HG02870 (cell line): Measurements from ENCODE around the gene SNX33.
"Not testable (repeated sequence)": the region's sequence is repeated elsewhere in the genome, so short reads cannot be mapped to it uniquely, and the experiment has no call there.

Experiments used
- ATAC-seq: cut with Tn5 transposase; IDR thresholded peaks from one replicate; pipeline ENCODE4 v1.9.1; 2021; ENCODE audit warnings: mild to moderate bottlenecking, moderate library complexity; ENCODE audit not compliant: unreplicated experiment

SNX33 gene

DNA sequence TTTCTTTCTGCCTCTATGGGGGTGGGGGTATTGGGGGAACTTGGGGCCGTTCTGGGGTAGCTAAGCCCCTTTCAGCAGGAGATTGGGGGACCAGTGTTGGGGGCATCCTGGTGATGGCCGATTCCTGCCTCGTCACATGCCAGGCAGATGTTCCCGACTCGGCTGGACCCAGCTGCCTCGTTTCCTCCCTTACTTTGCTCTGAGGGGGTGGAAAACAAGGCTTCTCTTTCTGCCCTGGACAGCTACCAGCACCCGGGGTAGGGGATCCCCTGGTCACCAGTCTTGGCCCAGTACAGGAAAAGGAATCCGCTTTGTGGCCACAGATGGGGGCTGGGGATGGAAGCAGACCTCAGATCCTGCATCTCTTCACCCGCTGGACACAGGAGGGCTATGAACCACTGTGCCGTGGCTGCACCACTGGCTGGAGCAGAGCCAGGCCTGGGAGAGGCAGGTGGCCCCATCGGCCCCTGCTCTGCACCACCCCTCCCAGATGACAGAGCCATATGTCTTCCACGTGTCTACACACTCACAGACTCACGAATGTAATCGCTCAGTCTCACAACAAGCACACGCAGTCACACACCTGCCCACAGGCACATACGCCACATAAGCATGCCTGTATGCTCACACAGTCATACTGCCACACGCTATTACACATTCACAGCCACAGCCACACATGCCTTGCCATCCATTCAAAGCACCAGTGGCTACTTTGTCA, 12.4 kb downstream of the SNX33 start:
- ATAC-seq: no peak

DNA sequence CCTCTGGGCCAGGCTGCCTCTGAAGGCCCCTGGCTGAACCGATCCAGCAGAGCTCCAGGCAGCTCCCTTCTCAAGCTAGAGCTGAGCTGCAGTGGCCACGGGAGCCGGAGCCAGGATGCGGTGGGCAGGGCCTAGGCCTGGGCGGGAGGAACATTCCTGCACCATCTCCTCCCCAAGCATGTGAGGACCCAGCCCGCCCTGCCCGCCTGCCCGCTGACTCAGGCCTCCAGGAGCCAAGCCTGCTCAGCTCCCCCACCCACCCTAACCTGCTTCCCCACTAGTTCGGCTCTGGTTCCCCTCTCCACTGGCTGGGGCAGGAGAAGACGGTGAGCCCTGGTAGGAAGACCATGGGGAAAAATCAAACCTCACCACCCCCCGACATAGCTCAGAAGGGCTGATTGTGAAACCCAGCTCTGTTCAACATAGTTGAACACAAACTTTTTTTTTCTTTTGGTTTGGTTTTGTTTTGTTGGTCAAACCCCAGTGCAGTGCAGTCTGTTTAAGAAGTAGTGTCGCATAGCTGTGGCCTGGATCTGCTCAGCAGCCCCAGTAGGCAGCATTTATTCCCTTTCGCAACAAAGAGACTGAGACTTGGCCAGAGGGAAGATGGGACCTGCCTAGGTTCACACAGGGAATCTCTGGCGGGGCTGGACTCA, 13.5 kb downstream of the SNX33 start:
- no peak for ATAC-seq

DNA sequence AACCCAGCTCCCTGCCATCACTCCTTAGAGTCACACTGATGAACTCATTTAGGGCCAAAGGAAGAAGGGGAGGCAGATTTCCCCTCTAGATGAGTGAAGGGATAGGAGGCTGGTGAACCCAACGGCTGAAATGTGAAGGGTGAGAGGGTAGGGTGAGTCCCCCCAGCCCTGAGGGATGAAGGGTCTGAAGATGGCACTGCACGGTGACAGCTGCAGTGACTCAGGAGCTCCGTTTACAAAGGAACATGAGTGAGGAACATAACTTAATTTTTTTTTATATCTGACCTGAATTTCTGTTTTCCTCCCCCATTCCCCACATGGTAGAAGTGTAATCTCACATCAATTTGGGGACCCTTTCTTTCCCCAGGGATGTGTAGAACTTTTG, 14.0 kb downstream of the SNX33 start:
- ATAC-seq: no peak

DNA sequence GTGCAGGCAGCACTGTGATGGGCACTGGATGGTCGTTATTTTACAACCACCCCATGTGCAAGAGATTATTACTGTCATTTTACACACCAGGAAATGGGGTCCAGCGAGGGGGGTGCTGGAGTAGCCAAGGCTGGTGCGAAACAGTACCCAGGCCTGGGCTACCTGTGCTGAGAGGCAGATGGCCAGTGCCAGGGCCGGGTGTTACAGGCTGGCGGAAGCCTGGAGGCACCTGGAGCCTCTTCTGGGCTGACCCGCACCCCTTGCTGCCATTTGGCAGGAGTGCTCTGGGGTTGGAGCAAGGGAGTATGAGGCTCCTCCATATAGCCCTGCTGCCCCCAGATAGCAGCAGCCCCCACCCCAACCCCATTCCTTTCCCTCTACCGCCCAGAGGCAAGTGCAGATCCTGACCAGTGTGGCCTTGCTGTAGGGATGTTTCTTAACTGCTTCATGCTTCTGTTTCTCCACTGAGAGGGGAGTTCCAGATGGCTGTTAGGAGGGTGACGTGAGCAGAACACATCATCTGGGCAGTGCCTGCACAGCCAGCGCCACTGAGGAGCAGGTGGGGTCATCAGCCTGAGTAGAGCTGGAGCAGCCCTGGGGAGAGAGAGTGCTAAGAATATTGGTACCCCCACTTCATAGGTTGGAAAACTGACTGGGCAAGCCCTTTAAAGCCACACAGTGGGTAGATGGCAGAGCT, 15.3 kb downstream of the SNX33 start:
- ATAC-seq: no peak

DNA sequence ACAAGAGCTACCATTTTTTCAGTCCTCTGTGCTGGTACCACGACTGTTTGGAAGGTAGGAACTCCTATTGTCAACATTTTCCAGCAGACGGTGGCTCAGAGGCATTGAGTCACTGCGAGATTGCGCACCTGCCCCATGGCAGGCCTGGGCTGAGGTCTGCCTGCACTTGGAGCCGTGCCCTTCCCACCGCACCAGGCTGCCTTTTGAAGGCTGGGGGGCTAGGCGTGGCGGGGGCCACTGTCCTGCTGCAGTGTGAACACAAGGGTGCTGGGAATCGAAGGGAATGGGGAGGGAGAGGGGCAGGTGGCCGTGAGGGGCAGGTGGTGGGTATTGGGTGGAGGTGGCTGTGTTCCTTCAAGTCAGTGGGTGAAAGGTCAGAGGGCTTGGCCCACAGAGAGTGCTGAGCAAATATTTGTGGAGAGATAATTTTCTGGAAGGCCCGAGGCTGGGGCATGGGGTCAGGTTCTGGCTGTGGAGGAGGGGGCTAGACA, 16.3 kb downstream of the SNX33 start:
- no peak for ATAC-seq

DNA sequence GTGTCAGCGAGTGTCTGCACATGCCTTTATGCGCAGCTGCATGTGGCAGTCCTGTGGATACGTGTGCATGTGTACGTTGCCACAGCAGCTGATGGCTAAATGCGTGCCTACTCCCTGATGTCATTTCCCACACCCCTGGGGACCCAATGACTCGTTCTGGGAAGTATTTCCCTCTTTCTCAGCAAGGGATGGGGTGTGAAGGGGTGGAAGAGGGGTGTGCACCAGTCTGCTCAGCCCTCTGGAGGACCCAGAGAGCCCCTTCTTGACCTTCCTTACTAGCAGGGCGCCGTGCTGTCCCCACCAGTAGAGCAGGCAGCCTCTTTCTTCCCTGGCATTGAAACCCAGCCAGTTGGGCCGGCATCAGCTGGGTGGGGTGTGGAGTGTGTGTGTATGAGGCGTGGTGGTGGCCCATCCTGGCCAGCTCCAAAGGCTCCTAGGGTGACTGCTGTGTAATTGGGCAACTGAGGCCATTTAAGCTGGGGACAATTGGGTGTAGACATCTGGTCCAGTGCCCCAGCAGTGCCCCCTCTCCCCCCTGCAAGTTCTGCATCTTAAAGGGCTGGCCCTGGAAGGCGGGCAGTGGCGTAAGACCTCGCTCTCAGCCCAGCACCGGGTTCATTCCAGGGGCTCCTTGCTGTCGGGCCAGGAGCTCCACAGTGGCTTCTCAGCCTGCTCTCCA, 19.2 kb downstream of the SNX33 start:
- ATAC-seq: no peak

DNA sequence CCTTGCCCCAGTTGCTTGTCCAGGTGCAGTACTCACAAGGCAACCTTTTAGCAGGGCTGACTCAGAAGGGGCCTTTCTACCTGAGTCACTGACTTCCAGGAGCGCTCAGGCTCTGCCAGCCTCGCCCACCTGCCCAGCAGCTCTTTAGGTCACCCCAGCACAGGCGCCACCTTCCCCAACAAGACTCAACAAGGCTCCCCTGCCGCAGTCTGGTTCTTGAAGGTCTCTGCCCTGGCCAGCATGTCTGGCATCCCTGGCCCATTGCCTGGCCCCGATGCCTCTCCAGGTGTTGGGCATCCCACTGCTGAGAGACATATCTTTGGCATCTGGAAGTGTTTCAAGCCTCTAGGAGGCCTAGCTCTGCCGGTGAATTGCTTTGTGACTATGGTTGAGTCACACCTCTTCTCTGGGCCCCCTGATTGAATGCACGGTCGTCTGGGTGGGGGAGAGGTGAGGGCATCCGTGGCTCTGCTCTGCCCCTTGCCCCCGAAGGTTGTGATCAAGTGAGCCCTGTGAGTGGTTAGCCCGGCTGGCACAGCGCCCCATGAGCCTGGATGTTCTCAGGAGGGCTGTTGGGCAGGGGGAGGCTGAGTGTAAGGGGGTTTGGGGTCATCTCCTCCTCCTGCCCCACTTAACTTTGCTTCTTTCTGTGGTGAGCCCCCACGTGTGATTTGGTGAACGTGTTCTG, 21.6 kb downstream of the SNX33 start:
- no peak for ATAC-seq

DNA sequence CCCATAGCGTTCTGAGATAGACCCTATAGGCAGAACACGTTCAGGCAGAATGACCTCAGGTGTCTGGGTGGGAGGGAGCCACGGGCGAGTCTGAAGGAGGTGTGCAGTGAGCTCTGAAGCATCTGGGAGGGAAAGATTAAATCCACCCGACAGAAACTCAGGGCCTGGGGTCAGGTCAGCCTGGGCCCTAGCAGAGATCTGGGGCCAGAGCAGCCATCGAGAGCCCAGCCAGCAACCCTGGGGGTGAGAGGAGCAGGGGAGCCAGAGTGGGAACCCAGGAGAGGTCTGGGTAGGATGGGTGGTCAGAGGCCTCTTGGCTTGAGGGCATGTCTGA, 22.1 kb downstream of the SNX33 start:
- ATAC-seq: no peak

DNA sequence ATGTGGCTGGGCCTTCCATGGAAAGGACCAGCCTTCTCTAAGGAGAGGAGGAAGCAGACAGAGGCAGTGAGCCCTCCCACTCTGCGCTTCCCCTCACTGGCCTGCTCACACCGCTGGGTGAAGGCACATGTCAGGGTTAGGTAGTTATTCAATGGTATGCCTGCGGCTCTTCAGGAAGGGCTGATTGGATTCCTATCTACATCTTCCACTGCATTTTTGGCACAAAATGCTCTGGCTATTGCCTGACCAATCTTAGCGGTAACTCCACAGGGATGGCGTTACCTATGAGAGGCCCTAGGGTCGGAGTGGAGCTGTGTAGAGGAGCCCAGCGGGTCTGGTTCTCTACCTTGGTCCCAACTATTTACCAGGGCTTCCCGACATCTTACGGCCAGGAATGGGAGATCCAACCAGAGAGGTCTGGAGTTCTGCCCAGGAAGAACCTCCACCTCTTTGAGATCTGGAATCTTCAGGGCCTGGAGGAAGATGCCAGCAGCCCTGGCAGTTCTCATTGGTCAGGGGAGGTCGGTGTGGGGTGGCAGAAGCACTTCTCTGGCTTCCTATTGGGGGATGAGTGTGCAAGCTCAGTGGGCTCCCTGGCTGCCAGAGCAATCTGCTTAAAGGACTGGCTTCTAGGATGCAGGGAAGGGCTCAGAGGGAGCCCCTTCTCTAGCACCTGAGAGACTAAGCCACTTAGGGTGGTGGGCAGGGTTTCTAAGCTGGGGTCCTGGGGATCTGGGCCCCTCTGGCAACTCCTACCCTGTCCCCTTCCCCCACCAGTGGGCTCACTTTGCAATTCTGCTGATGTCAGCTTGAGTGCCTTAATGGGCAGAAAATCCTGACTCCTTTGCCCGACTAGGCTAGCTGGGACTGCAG, 24.3 kb downstream of the SNX33 start:
- ATAC-seq: no peak

DNA sequence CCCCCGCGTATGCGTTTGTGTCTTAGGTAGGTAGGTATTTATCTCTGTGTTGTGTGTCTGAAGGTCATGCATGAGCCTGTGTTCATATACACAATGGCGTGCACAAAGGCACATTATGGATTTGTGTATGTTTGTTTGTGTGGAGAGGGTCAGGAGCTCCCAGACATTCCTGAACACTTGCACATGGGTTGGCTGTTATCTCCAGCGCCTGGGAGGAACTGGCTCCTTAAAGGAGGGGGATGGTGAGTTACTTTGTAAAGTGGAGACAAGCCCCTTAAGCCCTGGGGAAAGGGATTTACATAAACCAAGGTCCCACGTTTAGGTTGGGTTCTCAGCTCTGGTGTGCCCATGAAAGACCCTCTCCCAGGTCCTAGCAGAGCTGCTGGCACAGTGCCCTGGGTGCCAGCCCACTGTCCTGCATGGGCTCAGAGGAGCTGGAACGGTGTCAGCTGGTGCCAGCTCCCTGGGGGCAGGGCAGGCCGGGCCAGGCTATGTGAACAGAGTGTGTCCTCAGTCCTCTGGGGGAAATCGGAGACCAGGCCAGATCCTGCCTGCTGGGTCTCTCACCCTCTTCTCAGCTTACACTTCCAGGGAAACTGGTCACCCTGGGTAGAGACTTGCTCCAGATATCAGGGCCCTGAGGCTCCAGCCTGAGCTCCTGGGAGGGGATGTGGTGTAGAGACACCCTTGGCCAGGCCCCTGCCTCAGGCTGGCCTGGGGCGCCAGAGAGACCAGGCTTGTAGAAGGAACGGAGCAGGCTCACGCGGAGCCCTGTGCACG, 25.1 kb downstream of the SNX33 start:
- ATAC-seq: no peak

DNA sequence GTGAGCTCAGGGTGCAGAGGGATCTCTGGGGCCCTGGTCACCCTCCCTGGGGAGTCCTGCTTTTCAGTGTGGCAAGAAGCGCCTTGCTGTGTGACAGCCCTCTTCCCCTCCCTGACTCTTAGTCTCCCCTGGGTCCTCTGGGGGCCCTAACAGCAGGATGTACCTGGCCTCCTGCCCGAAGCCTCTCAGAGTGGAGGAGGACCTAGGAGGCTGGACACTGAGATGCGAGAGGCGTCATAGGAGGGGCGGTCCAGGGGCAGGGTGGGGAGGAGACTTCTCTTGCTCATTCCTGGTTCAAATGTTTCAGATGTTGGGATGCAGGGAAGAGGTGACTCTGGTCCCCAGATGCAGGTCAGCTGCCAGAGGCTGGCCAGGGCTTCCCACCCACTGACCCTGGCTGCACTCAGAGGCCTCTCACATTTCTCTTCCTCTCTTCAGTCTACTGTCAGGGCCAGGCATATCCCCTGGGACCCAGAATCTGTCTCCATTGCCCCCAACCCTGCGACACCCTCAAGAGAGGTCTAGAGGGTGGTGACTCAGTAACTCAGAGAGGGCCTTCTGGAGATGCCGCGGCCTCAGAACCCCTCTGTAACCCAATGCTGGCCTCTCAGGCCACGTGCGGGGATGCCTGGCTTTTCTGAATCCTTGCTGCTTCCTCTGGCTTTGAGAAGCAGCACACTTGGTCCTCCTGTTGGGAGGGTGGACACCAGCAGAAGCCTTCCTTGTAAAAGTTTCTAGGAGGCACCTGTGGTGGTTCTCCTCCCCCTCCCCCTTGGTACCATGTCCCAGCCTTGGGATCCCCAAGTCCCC, 25.9 kb downstream of the SNX33 start:
- ATAC-seq: no peak

DNA sequence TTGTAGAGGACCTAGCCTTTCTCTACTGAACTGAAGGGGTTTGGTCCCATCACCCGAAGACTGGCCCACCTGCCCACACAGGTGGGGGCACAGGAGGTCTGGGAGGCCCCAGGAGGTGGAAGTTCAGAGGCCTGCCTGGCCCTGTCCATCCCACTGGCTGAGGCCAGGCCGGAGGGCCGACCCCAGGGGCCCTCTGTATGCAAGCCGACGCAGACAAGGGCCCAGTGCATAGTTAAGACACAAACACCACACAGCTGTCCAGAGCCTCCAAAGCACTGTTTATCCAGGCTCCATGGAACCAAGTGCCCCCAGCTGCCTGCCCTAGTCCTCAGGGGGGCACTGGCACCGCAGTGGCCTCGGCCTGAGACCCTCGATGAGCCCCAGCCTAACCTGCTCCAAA, 26.7 kb downstream of the SNX33 start:
- no peak for ATAC-seq

DNA sequence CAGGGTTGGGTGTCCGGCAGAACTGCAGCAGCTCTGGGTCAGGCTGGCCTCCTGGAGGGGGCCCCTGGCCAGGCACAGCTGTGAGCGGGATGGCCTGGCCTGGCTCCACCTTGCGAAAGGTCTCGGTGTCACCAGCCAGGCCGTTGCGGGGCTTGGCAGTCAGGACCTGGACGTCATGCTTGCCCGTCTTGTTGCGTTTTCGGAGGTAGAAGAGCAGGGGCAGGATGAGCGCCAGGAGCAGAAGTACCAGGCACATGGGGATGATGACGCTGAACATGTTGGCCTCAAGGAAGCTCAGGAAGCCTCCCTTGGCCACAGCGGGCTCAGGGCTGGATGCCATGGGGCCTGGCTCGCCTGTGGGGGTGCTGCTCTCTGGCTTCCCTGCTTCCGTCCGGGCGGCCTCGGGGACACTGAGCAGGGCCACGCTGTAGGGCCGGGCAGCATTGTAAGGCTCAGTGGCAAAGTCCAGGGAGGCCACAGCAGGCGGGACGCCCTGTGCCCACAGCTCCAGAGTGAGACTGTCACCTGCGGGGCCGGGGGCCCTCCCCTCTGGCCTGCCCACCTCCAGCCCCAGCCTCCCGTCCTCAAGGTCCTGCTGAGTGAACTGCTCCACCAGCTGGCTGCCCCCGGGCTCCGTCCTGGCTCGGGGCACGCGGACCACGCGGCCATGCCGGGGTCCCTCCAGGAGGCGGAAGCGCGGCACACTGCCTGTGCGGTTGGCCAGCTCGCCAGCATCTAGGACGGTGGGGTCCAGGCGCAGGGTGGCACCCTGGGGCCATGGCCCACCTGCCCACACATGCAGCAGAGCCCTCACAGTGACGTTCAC, 28.1 kb downstream of the SNX33 start:
- no peak for ATAC-seq

DNA sequence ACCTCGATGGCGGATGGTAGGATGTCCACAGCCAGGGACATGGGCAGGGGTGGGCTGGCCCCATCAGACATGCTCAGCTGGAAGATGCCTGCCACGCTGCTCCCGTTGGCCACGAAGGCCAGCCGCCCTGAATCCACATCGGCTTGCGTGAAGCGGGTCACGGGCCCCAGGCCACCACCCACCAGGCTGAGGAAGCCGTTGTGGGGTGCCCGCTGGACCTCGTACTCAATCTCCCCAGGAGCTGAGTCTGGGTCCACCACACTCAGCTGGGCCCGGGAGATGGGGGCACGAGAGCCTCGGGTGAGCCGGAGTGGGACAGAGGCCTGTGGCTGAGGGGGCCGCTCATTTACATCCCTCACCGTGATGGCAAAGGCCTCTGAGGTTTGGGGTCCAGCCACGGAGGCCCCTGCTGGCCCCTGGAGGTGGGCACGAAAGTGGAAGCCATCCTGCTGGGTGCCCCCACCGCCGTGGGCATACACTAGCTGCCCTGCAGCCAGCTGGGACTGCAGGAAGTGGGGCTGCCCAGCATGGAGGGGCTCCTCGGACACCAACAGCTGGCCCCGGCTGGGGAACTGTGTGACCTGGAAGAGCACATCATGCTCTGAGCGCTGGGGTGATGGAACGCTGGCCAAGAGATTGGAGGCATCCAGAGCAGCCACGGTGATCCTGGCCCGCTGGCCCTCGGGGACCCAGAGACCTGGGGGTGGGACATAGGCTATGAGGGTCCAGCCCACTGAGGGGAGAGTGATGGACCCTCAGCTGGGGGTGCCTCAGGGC, 29.2 kb downstream of the SNX33 start:
- no peak for ATAC-seq

DNA sequence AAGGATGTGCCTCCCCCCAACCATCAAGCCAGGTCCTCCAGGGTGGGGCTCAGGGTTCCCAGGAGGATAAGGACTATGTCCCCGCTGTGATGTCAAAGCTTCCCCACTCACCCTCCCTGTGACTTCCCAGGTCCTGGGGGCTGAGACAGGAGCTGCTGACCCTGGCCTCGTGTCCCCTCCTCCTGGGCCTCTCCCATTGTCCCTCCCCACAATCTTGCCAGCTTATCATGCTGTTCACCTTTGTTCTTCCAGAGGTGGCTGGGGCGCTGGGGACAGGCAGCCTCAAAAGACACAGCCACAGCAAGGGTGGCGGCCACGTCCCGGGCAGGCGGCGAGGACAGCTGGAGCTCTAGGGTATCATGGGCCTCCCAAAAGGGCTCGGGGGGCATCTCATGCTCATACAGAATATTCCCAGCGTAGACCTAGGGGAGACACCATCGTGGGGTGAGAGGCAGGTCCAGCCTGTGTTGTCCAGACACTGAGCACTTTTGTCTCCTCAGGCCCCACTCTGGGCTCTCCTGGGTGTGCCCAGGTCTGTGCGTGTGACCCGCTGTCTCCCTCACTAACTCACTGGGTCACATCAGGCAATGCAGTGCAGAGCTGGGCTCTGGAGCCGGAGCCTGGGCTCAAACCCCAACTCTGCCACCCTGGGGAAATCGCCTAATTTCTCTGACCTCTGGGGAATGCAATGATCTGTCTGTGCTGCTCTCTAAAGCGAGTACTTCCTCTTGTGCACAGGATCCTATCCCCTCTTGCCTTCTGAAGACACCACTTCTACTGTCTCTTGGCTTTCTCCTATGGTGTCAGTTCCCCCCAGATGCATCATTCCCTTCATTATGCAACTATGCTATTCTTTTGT, 30.0 kb downstream of the SNX33 start:
- ATAC-seq: no peak

DNA sequence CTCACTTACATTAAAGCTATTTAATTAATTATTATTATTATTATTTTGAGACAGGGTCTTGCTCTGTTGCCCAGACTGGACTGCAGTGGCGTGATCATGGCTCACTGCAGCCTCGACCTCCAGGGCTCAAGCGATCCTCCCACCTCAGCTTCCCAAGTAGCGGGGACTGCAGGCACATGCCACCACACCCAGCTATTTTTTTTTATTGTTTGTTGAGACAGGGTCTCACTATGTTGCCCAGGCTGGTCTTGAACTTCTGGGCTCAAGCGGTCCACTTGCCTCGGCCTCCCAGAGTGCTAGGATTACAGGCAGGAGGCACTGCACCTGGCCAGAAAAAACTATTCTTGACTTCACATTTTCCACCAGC, 30.6 kb downstream of the SNX33 start:
- not testable (repeated sequence) for ATAC-seq
